NB4 (cell line): ENCODE results near the gene DSG4.

Experiments
- MAX ChIP-seq: IDR thresholded peaks from 2 replicates; pipeline ENCODE4 v1.6.1; 2011; ENCODE audit warnings: low read depth, low read length
- MYC ChIP-seq: IDR thresholded peaks from 2 replicates; pipeline ENCODE4 v1.6.1; 2011; ENCODE audit warnings: low read depth, low read length
- POLR2A ChIP-seq: IDR thresholded peaks from 2 replicates; pipeline ENCODE4 v1.6.1; 2011; ENCODE audit warnings: mild to moderate bottlenecking; ENCODE audit not compliant: insufficient read length; ENCODE audit errors: extremely low read depth
- TF ChIP-seq, protein P1 (sequence below): IDR thresholded peaks from one replicate; pipeline ENCODE4 v1.5.1; 2012; ENCODE audit warnings: low read depth, low read length

DNA sequence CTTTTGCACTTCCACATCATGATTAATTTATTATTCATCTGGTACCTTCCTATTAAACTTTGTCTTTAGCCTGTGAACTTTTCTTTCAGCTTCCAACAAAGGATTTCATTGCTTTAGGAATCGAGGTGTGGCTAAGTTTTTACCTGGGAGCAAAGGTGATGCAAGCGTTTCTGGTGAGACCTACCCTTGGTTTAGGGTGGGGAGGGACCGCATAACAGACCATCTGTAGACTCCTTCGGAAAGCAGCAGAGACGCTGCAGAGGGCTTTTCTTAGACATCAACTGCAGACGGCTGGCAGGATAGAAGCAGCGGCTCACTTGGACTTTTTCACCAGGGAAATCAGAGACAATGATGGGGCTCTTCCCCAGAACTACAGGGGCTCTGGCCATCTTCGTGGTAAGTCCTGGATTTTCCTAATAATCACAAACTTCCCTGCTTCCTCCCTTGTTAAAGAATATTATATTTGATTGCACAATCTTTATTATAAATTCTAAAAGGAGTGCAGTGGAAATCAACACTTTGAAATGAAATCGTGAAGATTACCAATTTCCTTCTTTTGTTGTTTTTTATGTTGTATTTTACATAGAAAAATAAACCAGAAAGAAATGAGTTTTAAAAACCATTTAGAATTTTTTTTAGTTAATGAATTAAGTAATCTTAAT is 71.1 kb downstream of the DSG4 start, which contains the start of gene DSG3:
- TF ChIP-seq, protein P1, sequence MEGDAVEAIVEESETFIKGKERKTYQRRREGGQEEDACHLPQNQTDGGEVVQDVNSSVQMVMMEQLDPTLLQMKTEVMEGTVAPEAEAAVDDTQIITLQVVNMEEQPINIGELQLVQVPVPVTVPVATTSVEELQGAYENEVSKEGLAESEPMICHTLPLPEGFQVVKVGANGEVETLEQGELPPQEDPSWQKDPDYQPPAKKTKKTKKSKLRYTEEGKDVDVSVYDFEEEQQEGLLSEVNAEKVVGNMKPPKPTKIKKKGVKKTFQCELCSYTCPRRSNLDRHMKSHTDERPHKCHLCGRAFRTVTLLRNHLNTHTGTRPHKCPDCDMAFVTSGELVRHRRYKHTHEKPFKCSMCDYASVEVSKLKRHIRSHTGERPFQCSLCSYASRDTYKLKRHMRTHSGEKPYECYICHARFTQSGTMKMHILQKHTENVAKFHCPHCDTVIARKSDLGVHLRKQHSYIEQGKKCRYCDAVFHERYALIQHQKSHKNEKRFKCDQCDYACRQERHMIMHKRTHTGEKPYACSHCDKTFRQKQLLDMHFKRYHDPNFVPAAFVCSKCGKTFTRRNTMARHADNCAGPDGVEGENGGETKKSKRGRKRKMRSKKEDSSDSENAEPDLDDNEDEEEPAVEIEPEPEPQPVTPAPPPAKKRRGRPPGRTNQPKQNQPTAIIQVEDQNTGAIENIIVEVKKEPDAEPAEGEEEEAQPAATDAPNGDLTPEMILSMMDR: no peak
- TF ChIP-seq POLR2A: no peak
- TF ChIP-seq MAX: no peak
- TF ChIP-seq MYC: no peak
